NCI-H1092 (cell line): ENCODE results near the gene JAK2.
"Not testable (repeated sequence)": the region's sequence is repeated elsewhere in the genome, so short reads cannot be mapped to it uniquely, and the experiment has no call there.

Experiments
- DNase-seq: peaks from one replicate; lab custom pipeline; 2025; lab: John Stamatoyannopoulos, UW

The JAK2 gene

DNA sequence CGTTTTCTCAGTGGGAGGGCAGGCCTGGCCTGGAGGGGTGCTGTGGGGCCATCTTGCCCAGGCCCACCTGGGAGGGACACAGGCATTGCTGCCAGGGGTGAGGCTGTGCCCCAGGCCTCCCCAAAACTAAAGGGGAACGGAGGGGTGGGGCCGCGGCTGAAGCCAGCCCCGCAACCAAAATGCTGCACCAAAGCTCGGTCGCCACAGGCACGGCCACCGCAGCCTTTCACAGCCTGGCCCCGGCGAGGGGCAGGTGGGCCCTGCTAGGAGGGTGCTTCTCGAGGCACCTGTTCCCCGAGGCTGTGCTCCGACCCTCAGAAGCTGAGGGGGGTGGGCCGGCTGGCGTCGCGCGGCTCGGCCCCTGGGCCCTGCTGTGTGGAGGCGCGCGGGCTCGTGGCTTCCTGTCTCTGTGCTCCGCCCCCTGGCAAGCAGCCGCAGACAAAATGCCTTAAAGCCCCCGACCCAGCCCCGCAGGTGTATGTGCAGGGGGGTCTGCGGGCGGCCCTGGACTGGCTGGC lies 57.6 kb downstream of the JAK2 start:
- no peak for DNase-seq

GRCh38 chr9:5043381-5043780 lies 58.3 kb downstream of the JAK2 start:
- DNase-seq, result no peak

DNA sequence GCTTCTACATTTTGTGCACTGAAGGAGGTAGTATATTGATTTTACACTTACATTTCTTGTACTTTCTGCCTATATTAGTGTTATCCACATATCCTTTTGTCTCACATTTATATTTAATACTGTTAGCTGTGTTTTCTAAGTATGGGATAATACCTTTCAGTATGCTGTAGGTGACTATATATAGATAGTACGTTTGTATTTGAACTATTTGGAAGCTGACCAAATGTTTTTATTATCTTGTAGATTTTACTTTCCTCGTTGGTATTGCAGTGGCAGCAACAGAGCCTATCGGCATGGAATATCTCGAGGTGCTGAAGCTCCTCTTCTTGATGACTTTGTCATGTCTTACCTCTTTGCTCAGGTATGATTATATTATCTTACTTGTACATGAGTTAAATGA lies 59.1 kb downstream of the JAK2 start:
- DNase-seq, result no peak

GRCh38 chr9:5052838-5053237 lies 67.8 kb downstream of the JAK2 start:
- no peak for DNase-seq

- no peak for DNase-seq
Measured at GRCh38 chr9:5062631-5063030, 77.6 kb downstream of the JAK2 start.

GRCh38 chr9:5072871-5073270 lies 87.8 kb downstream of the JAK2 start:
- DNase-seq, result no peak

- DNase-seq, result no peak
Measured at GRCh38 chr9:5073701-5074100, 88.6 kb downstream of the JAK2 start.

GRCh38 chr9:5085993-5086392 lies 100.9 kb downstream of the JAK2 start:
- DNase-seq, result no peak

GRCh38 chr9:5089737-5090136 lies 104.7 kb downstream of the JAK2 start:
- no peak for DNase-seq

DNA sequence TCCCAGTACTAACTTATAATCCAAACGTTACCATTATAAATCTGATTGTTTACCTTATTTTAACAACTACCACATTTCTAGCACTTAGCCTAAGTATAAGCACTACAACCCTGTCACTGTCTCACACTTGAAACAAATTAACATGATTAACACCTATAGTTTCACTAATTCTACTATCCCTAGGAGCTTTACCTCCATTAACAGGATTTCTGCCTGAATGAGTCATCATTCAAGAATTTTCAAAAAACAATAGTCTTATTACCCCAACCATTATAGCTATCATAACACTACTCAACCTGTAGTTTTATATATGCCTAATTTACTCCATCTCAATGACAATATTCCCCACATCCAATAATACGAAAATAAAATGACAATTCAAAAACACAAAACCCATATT lies 110.7 kb downstream of the JAK2 start:
- DNase-seq, result no peak

GRCh38 chr9:5099466-5099865 lies 114.4 kb downstream of the JAK2 start:
- no peak for DNase-seq

GRCh38 chr9:5101127-5101526 lies 116.1 kb downstream of the JAK2 start:
- DNase-seq, result not testable (repeated sequence)

GRCh38 chr9:5106517-5106916 lies 121.4 kb downstream of the JAK2 start:
- not testable (repeated sequence) for DNase-seq

DNA sequence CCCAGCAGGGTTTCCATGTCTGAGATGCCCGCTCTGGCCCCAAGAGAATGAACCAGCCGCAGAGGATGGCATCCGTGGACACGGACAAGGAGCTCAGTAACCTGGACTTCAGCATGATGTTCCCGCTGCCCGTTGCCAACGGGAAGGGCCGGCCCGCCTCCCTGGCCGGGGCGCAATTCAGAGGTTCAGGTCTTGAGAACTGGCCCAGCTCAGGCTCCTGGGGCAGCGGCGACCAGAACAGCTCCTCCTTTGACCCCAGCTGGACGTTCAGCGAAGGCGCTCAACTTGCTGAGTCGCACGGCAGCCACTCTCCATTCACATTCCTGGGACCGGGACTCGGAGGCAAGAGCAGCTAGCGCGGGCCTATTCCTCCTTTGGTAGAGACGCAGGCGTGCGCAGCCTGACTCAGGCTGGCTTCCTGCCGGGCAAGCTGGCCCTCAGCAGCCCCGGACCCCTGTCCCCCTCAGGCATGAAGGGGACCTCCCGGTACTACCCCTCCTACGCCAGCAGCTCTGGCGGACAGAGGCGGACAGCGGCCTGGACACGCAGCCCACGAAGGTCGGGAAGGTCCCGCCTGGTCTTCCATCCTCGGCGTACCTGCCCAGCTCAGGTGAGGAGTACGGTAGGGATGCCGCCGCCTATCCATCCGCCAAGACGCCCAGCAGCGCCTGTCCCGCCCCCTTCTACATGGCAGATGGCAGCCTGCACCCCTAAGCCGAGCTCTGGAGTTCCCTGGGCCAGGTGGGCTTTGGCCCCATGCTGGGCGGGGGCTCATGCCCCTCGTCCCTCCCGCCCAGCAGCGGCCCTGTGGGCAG lies 126.0 kb downstream of the JAK2 start:
- no peak for DNase-seq

DNA sequence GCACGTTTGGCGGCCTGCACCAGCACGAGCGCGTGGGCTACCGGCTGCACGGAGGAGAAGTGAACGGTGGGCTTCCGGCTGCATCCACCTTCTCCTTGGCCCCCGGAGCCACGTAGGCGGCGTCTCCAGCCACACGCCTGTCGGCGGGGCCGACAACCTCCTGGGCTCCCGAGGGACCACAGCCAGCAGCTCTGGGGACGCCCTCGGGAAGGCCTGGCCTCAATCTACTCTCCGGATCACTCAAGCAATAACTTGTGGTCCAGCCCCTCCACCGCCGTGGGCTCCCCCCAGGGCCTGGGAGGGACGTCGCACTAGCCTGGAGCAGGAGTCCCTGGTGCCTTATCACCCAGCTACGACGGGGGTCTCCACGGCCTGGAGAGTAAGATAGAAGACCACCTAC lies 126.6 kb downstream of the JAK2 start:
- no peak for DNase-seq

DNA sequence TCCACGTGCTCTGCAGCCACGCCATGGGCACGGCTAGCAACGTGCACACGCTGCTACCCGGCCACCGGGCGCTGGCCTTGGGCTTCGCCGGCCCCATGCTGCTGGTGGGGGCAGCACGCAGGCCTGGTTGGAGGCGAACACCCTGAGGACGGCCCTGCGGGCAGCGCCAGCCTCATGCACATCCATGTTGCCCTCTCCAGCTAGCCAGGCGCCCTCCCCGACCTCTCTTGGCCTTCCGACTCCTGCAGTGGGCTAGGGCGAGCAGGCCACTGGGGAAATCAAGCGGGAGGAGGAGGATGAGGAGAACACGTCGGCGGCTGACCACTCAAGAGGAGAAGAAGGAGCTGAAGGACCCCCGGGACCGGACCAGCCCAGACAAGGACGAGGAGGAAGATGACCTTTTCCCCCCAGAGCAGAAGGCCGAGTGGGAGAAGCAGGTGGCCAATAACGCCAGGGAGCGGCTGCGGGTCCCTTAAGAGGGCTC lies 127.1 kb downstream of the JAK2 start:
- no peak for DNase-seq

- no peak for DNase-seq
Measured at GRCh38 chr9:5112646-5113045, 127.6 kb downstream of the JAK2 start.

- no peak for DNase-seq
Measured at GRCh38 chr9:5113523-5113922, 128.5 kb downstream of the JAK2 start.

- DNase-seq, result no peak
Measured at GRCh38 chr9:5113994-5114748, 129.1 kb downstream of the JAK2 start.

DNA sequence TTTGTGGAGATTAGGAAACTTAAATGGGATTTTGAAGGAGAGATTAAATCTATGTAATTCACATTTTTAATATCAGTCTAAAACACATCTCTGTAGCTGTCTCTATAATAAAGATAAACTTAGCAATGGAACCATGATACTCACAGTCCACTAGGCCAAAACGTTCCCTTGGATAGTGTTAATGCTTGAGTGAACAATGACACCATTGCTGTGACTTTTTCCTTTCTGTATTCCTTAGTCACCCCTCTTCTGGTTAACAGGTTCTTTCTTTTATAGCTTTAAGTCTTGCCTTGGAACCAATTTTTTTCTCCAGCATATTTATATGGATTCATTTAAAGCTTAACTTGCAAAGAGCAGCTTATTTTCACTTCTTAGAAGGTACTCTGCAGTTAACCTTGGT lies 137.0 kb downstream of the JAK2 start:
- no peak for DNase-seq

GRCh38 chr9:5122516-5122915 lies 137.4 kb downstream of the JAK2 start:
- DNase-seq, result no peak

- no peak for DNase-seq
Measured at GRCh38 chr9:5140151-5140550, 155.1 kb downstream of the JAK2 start.

GRCh38 chr9:5144217-5144616 lies 159.1 kb downstream of the JAK2 start:
- no peak for DNase-seq
